SK-N-SH treated with all-trans-retinoic acid at 6 μM for 48 hours (cell line): ENCODE results near the gene RPL32.

Experiments used
- ATAC-seq: fragments of 200-7000 bp; cut with Tn5 transposase; 3 replicates; pipeline ENCODE4 v1.9.1; 2020; ENCODE audit warnings: mild to moderate bottlenecking, moderate library complexity
- ARNTL ChIP-seq: fragments of 450-650 bp; formaldehyde crosslinking; IDR thresholded peaks from 2 replicates; pipeline ENCODE4 v1.5.0; 2020; ENCODE audit warnings: low read depth, mild to moderate bottlenecking, moderate library complexity, borderline replicate concordance
- BACH2 ChIP-seq: fragments of 250-450 bp; sonication (Bioruptor Pico); IDR thresholded peaks from 2 replicates; pipeline ENCODE4 v1.9.0; 2021; ENCODE audit warnings: mild to moderate bottlenecking, borderline replicate concordance
- CSDC2 ChIP-seq: fragments of 250-450 bp; sonication (Bioruptor Pico); IDR thresholded peaks from 2 replicates; pipeline ENCODE4 v1.5.0; 2020; ENCODE audit warnings: mild to moderate bottlenecking, moderate library complexity
- ESRRG ChIP-seq: fragments of 250-450 bp; sonication (Bioruptor Pico); IDR thresholded peaks from 2 replicates; pipeline ENCODE4 v1.6.1; 2021; ENCODE audit warnings: mild to moderate bottlenecking
- GLIS3 ChIP-seq: fragments of 250-450 bp; sonication (Bioruptor Pico); IDR thresholded peaks from 2 replicates; pipeline ENCODE4 v1.5.0; 2020; ENCODE audit warnings: mild to moderate bottlenecking, moderate library complexity
- ISL1 ChIP-seq: fragments of 250-450 bp; sonication (Bioruptor Pico); IDR thresholded peaks from 2 replicates; pipeline ENCODE4 v2.1.2; 2022; ENCODE audit warnings: mild to moderate bottlenecking, moderate library complexity
- OSR1 ChIP-seq: fragments of 250-450 bp; sonication (Bioruptor Pico); IDR thresholded peaks from 2 replicates; pipeline ENCODE4 v1.8.0; 2022; ENCODE audit warnings: moderate library complexity, mild to moderate bottlenecking, inconsistent platforms
- PPARA ChIP-seq: fragments of 250-450 bp; sonication (Bioruptor Pico); IDR thresholded peaks from 2 replicates; pipeline ENCODE4 v1.5.0; 2020; ENCODE audit warnings: mild to moderate bottlenecking, borderline replicate concordance
- SNAI2 ChIP-seq: fragments of 250-450 bp; sonication (Bioruptor Pico); IDR thresholded peaks from 2 replicates; pipeline ENCODE4 v1.5.0; 2020; ENCODE audit warnings: mild to moderate bottlenecking, moderate library complexity
- TCF4 ChIP-seq: fragments of 250-450 bp; sonication (Bioruptor Pico); IDR thresholded peaks from 2 replicates; pipeline ENCODE4 v1.8.0; 2021; ENCODE audit warnings: mild to moderate bottlenecking, moderate library complexity, borderline replicate concordance
- TOX ChIP-seq: fragments of 250-450 bp; sonication (Bioruptor Pico); IDR thresholded peaks from 2 replicates; pipeline ENCODE4 v1.8.0; 2021; ENCODE audit warnings: mild to moderate bottlenecking, moderate library complexity, borderline replicate concordance
- ZC3H10 ChIP-seq: fragments of 250-450 bp; sonication (Bioruptor Pico); IDR thresholded peaks from 2 replicates; pipeline ENCODE4 v1.5.1; 2021; ENCODE audit warnings: mild to moderate bottlenecking, moderate library complexity
- ZFP3 ChIP-seq: fragments of 250-450 bp; sonication (Bioruptor Pico); IDR thresholded peaks from 2 replicates; pipeline ENCODE4 v1.5.0; 2020; ENCODE audit warnings: mild to moderate bottlenecking, moderate library complexity
- ZFP30 ChIP-seq: fragments of 450-650 bp; formaldehyde crosslinking; IDR thresholded peaks from 2 replicates; pipeline ENCODE4 v1.5.0; 2022; ENCODE audit warnings: mild to moderate bottlenecking, moderate library complexity
- ZNF565 ChIP-seq: fragments of 450-650 bp; formaldehyde crosslinking; conservative IDR thresholded peaks from 2 replicates; pipeline ENCODE4 v1.5.0; 2020; ENCODE audit warnings: low read depth, mild to moderate bottlenecking, moderate library complexity
- ZNF70 ChIP-seq: fragments of 450-650 bp; formaldehyde crosslinking; IDR thresholded peaks from 2 replicates; pipeline ENCODE4 v1.5.0; 2020; ENCODE audit warnings: mild to moderate bottlenecking, moderate library complexity
- ZNF8 ChIP-seq: fragments of 450-650 bp; formaldehyde crosslinking; IDR thresholded peaks from 2 replicates; pipeline ENCODE4 v1.5.0; 2020; ENCODE audit warnings: mild to moderate bottlenecking, moderate library complexity
- TF ChIP-seq, protein P1 (sequence below): fragments of 250-450 bp; sonication (Bioruptor Pico); IDR thresholded peaks from 2 replicates; pipeline ENCODE4 v1.8.0; 2020; ENCODE audit warnings: mild to moderate bottlenecking, moderate library complexity, borderline replicate concordance
- TF ChIP-seq, protein P2 (sequence below): fragments of 250-450 bp; sonication (Bioruptor Pico); IDR thresholded peaks from 2 replicates; pipeline ENCODE4 v1.8.0; 2021; ENCODE audit warnings: low read depth, mild to moderate bottlenecking, moderate library complexity, borderline replicate concordance
- TF ChIP-seq, protein P3 (sequence below): fragments of 250-450 bp; sonication (Bioruptor Pico); IDR thresholded peaks from 2 replicates; pipeline ENCODE4 v1.5.0; 2020; ENCODE audit warnings: mild to moderate bottlenecking, moderate library complexity
- TF ChIP-seq, protein P4 (sequence below): fragments of 250-450 bp; sonication (Bioruptor Pico); IDR thresholded peaks from 2 replicates; pipeline ENCODE4 v1.5.1; 2021; ENCODE audit warnings: mild to moderate bottlenecking, moderate library complexity
- TF ChIP-seq, protein P5 (sequence below): fragments of 250-450 bp; sonication (Bioruptor Pico); IDR thresholded peaks from 2 replicates; pipeline ENCODE4 v1.5.1; 2020; ENCODE audit warnings: low read depth, mild to moderate bottlenecking, moderate library complexity

The RPL32 gene

DNA sequence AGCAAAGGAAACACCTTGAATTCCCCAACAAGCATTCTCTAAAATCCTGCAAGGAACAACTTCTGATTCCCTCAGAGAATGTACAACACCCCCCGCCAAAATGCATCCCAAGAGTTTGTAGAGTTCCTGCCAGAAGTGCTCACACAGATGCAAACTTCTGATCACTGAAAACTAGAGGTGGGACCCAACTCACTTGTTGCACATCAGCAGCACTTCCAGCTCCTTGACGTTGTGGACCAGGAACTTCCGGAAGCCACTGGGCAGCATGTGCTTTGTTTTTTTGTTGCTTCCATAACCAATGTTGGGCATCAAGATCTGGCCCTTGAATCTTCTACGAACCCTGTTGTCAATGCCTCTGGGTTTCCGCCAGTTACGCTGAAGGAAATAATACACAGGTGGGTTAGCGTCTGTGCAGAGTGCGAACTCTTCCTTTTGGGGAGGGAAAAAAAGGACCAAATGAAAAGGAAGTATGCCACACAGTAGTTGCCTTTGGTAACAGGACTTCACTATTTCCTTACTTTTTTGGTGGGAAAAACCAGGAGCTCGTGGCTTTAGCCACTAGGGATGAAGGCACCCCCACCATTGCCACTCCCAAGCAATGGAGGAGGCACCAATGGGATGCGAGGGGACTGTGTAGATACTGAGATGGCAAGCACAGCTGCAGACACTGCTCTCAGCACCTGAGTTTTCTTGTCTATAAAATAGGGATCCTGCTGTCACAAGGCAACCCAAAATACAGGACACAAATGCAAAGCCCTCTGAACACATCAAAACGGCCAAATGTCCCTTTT lies 2.0 kb downstream of the RPL32 start:
- TF ChIP-seq BACH2 (CRISPR knock-in tag), result no peak
- TF ChIP-seq, protein P1, sequence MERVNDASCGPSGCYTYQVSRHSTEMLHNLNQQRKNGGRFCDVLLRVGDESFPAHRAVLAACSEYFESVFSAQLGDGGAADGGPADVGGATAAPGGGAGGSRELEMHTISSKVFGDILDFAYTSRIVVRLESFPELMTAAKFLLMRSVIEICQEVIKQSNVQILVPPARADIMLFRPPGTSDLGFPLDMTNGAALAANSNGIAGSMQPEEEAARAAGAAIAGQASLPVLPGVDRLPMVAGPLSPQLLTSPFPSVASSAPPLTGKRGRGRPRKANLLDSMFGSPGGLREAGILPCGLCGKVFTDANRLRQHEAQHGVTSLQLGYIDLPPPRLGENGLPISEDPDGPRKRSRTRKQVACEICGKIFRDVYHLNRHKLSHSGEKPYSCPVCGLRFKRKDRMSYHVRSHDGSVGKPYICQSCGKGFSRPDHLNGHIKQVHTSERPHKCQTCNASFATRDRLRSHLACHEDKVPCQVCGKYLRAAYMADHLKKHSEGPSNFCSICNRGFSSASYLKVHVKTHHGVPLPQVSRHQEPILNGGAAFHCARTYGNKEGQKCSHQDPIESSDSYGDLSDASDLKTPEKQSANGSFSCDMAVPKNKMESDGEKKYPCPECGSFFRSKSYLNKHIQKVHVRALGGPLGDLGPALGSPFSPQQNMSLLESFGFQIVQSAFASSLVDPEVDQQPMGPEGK (CRISPR knock-in tag), result no peak
- no peak for TF ChIP-seq SNAI2
- TF ChIP-seq ZNF565 (CRISPR knock-in tag), result no peak
- TF ChIP-seq GLIS3, result no peak
- no peak for TF ChIP-seq ARNTL (CRISPR knock-in tag)
- no peak for TF ChIP-seq OSR1 (CRISPR knock-in tag)
- TF ChIP-seq, protein P2, sequence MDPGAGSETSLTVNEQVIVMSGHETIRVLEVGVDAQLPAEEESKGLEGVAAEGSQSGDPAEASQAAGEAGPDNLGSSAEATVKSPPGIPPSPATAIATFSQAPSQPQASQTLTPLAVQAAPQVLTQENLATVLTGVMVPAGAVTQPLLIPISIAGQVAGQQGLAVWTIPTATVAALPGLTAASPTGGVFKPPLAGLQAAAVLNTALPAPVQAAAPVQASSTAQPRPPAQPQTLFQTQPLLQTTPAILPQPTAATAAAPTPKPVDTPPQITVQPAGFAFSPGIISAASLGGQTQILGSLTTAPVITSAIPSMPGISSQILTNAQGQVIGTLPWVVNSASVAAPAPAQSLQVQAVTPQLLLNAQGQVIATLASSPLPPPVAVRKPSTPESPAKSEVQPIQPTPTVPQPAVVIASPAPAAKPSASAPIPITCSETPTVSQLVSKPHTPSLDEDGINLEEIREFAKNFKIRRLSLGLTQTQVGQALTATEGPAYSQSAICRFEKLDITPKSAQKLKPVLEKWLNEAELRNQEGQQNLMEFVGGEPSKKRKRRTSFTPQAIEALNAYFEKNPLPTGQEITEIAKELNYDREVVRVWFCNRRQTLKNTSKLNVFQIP (CRISPR knock-in tag), result no peak
- TF ChIP-seq, all 23 proteins: peak for 0
- no peak for ATAC-seq

DNA sequence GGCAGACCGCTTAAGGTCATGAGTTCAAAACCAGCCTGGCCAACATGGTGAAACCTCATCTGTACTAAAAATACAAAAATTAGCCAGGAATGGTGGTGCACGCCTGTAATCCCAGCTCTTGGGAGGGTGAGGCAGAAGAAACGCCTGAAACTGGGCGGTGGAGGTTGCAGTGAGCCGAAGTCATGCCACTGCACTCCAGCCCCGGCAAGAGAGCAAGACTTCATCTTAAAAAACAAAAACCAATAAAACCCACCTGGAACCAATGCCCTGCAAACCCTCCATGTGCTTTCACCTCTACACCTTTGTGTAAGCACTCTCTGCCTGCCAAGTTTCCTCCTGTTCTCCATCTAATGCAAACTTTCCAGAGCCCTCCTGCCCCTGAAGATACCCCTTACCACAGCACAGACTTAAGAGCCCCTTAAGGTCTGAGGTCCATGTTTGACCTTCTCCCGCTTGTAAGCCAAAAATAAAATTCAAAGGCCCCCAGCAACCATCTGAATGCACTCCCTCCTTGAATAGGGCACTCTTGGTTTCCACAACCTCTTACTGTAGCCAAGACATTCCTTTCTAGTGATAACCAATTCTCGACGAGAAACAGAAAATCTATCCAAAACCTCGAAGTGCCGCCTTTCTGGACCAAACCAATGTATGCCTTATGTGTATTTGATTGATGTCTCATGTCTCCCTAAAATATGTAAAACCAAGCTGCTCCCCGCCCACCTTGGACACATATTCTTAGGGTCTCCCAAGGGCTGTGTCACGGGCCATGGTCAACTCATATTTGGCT lies 3.0 kb downstream of the RPL32 start:
- ATAC-seq, result no peak
- no peak for TF ChIP-seq TOX (CRISPR knock-in tag)
- no peak for TF ChIP-seq ZFP30 (CRISPR knock-in tag)
- no peak for TF ChIP-seq ZC3H10 (CRISPR knock-in tag)
- no peak for TF ChIP-seq ESRRG (CRISPR knock-in tag)
- no peak for TF ChIP-seq ZFP3 (CRISPR knock-in tag)
- no peak for TF ChIP-seq BACH2 (CRISPR knock-in tag)
- TF ChIP-seq ISL1, result no peak
- TF ChIP-seq SNAI2, result no peak
- no peak for TF ChIP-seq ZNF8
- no peak for TF ChIP-seq ZNF565 (CRISPR knock-in tag)
- TF ChIP-seq ARNTL (CRISPR knock-in tag), result no peak
- TF ChIP-seq, protein P3, sequence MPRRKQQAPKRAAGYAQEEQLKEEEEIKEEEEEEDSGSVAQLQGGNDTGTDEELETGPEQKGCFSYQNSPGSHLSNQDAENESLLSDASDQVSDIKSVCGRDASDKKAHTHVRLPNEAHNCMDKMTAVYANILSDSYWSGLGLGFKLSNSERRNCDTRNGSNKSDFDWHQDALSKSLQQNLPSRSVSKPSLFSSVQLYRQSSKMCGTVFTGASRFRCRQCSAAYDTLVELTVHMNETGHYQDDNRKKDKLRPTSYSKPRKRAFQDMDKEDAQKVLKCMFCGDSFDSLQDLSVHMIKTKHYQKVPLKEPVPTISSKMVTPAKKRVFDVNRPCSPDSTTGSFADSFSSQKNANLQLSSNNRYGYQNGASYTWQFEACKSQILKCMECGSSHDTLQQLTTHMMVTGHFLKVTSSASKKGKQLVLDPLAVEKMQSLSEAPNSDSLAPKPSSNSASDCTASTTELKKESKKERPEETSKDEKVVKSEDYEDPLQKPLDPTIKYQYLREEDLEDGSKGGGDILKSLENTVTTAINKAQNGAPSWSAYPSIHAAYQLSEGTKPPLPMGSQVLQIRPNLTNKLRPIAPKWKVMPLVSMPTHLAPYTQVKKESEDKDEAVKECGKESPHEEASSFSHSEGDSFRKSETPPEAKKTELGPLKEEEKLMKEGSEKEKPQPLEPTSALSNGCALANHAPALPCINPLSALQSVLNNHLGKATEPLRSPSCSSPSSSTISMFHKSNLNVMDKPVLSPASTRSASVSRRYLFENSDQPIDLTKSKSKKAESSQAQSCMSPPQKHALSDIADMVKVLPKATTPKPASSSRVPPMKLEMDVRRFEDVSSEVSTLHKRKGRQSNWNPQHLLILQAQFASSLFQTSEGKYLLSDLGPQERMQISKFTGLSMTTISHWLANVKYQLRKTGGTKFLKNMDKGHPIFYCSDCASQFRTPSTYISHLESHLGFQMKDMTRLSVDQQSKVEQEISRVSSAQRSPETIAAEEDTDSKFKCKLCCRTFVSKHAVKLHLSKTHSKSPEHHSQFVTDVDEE (CRISPR knock-in tag), result no peak
- TF ChIP-seq TCF4 (CRISPR knock-in tag), result no peak
- TF ChIP-seq, protein P4, sequence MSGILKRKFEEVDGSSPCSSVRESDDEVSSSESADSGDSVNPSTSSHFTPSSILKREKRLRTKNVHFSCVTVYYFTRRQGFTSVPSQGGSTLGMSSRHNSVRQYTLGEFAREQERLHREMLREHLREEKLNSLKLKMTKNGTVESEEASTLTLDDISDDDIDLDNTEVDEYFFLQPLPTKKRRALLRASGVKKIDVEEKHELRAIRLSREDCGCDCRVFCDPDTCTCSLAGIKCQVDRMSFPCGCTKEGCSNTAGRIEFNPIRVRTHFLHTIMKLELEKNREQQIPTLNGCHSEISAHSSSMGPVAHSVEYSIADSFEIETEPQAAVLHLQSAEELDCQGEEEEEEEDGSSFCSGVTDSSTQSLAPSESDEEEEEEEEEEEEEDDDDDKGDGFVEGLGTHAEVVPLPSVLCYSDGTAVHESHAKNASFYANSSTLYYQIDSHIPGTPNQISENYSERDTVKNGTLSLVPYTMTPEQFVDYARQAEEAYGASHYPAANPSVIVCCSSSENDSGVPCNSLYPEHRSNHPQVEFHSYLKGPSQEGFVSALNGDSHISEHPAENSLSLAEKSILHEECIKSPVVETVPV (CRISPR knock-in tag), result no peak
- no peak for TF ChIP-seq CSDC2 (CRISPR knock-in tag)
- TF ChIP-seq PPARA (CRISPR knock-in tag), result no peak
- TF ChIP-seq, protein P1 (CRISPR knock-in tag), result no peak
- no peak for TF ChIP-seq ZNF70
- TF ChIP-seq, protein P5, sequence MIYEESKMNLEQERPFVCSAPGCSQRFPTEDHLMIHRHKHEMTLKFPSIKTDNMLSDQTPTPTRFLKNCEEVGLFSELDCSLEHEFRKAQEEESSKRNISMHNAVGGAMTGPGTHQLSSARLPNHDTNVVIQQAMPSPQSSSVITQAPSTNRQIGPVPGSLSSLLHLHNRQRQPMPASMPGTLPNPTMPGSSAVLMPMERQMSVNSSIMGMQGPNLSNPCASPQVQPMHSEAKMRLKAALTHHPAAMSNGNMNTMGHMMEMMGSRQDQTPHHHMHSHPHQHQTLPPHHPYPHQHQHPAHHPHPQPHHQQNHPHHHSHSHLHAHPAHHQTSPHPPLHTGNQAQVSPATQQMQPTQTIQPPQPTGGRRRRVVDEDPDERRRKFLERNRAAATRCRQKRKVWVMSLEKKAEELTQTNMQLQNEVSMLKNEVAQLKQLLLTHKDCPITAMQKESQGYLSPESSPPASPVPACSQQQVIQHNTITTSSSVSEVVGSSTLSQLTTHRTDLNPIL (CRISPR knock-in tag), result no peak
- TF ChIP-seq, protein P2 (CRISPR knock-in tag), result no peak
